HG03457 (cell line): ENCODE results near the gene PPIE.

Experiments
- ATAC-seq: cut with Tn5 transposase; IDR thresholded peaks from one replicate; pipeline ENCODE4 v1.9.1; 2021; ENCODE audit warnings: moderate number of reproducible peaks; ENCODE audit not compliant: unreplicated experiment

Gene PPIE

DNA sequence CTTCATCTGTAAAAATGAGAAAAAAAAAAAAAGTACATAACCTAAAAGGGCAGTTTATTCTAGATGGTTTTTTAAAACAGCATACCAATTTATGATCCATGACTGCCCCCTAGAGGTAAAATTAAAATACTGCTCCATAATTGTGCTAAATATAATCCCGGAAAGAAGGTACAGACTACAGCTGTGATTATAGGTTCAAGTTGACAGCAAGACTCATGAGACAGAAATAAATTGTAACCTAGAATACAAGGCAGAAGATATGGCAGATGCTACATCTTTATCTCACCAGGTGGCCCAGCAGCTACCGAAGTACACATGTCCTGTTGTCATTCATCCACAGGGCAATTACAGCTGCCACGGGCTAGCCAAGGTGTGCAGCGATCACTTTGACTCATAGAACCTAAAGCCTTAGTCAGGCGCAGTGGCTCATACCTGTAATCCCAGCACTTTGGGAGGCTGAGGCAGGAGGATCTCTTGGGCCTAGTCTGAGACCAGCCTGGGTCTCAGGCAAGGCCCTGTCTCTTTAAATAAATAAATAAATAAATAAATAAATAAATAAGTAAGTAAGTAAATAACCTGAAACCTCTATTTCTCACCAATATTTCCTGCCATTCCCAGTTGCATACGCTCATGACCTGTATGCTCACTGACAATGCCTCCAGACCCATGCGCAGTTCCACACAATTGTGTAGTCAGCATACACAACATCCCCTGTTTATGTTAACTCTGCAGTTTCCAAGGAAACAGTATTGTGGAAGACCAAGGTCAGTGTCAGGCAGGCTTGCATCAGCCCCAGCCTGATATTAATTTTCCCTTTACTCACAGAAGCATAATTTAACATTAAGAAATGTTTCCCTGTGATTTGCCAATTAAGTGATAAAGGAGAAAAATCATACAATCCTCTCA lies 18.3 kb upstream of the PPIE start:
- no peak for ATAC-seq

DNA sequence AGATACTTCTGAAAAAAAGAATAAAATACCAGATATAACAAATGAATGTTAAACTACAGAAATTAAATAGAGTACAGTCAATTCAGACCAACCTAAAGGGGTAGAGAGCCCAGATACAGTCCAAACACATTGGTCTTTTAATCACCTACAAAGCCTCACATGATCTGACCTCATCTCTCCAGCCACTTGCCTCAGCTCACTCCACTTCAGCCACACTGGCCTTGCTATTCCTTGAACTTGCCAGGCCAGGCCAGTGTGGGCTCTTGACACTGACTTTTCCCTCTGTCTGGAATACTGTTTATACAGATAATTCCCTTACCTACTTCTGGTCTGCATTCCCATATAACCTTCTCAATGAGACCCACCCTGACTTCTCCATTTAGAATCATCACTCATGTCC lies 17.0 kb upstream of the PPIE start:
- ATAC-seq: no peak

DNA sequence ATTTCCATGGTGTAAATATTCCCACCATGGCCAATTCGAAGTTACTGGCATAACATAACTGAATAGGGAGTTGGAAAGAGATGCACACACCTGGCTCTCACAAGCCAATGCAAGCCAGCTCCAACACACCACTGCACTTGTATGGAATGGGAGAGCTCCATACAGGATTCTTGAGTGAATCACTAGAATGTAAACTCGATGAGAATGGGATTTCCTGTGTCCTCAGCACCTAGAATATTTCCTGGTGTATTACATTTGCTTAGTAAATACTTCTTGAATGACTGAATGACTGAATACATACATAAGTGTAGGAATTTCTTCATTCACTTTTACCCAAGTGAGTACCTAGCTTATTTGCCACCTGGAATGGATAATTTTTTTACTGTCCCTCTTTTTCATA lies 16.2 kb upstream of the PPIE start:
- no peak for ATAC-seq

DNA sequence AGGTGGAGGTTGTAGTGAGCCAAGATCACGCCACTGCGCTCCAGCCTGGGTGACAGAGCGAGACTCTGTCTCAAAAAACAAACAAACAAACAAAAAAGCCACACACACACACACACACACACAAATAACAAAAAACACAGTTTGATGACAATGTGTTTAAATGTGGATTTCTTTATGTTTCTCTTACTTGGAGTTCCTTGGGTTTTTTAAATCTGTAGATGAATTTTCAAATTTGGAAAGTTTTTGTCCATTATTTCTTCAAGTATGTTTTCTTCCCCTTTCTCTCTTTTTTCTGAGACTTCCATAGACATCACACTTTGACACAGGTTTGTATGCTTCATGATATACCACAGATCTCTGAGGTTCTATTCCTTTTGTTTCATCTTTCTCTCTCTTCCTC lies 12.1 kb upstream of the PPIE start:
- no peak for ATAC-seq

DNA sequence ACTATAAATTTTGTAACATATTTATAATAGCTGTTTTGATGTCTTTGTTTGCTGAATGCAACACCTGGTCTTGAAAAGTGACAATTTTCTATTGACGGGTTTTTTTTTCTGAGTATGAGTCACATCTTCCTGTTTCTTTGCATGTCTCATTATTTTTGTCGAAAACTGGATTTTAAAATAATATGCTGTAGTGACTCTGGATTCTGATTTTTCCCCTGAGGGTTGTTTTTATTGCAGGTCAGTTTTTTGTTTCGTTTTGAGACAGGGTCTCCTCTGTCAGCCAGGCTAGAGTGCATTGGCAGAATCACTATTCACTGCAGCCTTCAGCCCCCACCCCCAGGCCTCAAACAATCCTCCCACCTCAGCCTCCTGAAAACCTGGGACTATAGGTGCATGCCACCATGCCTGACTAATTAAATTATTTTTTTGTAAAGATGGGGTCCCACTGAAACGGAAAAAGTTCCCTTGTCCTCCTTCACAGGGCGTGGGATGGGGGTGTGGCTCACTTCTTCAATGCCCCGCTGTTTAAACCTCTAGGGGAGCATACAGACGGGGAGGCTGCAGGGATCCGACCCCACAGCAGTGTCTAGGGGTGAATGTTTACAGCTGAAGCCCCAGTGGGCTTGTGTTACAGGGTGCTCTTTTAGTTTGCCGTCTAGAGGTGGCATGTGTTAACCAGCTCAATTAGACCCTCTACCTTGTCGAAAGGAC lies 11.3 kb upstream of the PPIE start:
- no peak for ATAC-seq

DNA sequence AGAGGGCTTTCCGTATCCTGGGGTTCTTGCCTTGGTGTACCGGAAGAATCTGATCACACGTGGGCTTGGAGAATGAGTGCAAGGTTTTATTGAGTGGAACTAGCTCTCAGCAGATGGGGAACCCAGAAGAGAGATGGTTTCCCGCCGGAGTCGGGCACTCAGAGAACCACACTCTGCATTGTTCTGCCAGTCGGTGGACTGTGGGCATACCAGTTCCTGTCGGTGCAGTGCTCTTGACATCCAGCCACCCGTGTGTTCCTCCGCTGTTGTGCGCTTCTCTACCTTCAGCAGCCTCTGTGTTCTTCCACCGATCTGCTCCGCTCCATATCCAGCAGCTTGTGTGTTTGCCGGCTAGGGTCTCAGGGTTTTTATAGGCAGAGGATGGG lies 10.8 kb upstream of the PPIE start:
- ATAC-seq: no peak

DNA sequence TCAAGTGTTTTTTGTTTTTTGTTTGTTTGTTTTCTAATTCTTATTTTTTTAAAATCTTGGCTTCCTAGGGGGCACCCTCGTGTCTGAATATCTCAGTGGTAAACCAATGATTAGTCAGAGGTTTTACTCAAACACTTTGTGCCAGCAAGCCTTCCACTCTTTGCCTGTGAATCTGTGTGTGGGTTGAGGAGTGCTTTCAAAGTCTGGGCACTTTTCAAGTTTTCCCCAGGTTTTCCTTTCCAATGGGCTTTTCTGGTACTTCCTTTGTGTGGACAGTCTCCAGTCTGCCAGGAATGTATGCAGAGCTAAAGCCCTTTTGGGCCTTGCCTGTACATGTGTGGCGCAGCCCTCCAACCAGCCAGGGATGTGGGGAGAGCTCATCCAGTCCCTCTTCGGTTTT lies 9.7 kb upstream of the PPIE start:
- no peak for ATAC-seq

DNA sequence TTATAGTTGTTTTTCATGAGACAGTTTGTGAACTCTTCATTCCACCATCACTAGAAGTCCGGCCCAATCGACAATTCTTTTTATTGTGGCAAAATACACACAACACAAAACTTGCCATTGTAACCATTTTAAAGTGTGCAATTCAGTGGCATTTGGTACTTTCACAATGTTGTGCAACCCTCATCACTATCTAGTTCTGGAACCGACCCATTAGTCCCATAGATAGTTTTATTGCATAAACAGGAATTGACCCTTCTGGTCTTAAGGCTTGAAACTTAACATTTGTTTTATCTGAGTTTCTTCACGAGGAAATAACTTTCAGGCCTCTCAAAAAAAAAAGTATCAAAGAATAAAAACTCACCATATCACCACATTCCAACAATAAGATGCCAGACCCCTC lies 8.8 kb upstream of the PPIE start:
- ATAC-seq: no peak

DNA sequence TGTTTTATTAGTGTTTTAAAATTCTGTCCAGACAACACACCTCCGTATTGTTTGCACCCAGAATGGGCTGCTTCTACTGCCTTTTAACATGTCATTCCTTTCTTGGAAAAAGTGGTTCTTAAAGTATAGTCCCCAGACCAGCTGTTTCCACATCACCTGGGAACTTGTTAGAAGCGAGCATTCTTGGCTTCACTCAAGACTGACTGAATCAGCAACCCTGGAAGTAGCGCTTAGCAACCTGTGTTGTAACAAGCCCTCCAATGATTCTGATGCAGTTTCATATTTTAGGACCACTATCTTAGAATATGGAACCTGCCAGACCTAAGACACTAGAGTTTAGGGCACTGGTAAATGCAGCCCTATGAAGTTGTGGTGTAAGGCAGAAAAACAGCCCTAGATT lies 6.0 kb upstream of the PPIE start:
- no peak for ATAC-seq

DNA sequence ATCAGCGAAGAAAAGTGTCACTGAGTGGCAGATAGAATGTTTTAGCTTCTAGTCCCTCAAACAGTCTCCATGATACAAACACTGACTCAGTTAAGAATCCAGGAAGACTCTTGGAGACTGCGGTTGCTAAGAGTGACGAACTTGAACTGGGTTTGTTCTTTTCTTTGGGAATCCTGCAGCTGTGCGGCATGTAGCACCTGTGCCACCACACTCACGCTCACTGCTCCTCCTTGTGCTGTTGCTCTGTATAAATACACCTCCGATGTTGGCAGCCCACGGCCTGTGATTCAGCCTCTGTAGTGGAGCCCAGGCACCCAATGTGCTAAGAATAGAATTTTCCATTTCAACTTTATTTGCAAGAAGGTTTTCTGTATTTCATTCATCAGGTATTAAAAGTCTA lies 5.5 kb upstream of the PPIE start:
- no peak for ATAC-seq

DNA sequence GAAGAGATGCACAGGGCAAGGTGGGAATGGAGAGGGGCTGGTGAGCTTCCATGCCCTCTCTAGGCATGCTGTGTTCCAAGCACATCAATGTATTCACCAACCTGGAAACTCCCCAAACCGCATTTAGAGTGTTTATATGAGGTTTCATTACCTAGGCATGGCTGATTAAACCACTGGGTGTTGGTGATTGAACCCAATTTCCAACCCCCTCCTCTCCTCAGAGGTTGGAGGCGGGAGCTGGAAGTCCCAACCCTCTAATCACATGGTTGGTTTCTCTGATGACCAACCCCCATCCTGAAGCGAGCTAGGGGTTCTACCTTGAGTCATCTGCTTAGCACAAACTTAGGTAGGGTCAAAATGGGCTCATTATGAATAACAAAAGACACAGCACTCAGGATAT lies 3.0 kb upstream of the PPIE start:
- ATAC-seq: no peak

DNA sequence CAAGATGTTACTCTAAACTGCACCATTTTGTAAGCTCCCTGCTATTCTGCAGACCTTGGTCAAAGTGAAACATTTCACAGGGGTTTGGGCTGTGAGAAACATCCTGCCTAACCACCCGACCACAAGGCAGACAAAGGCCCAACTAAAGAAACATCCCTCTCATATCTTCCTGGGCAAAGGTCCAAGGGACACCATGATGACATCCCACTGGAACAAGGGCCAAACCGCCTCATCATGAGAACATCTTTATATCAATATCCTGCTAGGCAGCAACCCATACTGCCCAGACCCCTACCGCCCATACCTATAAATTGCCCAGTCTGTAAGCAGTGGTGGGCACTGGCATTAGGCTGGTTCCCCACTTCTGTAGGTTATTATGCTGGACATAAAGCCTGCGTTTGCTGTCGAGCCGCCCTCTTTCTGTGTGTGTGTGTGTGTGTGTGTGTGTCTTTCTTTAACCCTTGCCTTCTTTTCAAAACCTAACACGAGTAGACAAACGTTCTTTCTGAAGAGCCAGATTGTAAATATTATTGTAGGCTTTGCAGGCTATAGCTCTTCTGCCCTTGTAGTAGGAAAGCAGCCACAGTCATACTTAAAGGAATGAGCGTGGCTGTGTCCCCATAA lies 1.0 kb upstream of the PPIE start:
- ATAC-seq: no peak

DNA sequence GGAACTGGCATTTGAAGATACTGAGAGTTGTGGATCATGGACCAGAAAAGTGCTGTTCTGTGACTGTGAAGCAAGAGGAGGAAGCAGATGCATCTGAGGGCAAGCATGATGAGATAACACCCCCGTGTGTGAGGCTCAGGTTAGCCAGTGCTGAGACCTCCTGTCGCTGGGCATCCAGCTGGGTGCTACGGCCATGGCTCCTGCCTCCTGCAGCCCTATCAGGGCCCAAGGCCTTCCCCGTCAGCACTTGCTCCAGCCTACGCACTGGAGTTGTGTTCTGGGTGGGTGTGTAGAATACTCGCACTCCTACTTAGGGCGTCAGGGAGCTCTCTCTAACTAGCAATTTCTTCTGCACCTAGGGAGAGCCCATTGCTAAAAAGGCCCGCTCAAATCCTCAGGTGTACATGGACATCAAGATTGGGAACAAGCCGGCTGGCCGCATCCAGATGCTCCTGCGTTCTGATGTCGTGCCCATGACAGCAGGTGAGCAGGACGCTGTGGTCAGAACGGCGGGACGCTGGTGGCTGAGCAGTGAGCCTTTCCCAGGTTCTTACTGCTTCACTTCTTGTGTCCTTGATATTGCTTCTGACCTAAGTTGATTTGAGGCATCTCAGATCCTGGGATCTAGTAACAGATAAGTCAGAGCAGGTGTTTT lies 6.5 kb downstream of the PPIE start:
- no peak for ATAC-seq

DNA sequence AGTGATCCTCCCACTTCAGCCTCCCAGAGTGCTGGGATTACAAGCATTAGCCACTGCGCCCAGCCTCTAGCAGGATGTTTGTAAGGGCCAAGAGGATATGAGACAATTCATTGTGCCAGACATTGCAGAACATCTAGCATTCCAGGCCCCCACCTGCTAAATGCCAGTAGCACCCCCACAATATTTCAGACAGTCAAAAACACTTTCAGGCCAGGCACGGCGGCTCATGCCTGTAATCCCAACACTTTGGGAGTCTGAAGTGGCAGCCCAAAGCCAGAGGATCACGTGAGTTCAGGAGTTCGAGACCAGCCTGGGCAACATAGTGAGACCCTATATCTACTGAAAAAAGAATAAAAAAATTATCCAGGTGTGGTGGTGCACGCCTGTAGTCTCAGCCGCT lies 12.9 kb downstream of the PPIE start:
- no peak for ATAC-seq

DNA sequence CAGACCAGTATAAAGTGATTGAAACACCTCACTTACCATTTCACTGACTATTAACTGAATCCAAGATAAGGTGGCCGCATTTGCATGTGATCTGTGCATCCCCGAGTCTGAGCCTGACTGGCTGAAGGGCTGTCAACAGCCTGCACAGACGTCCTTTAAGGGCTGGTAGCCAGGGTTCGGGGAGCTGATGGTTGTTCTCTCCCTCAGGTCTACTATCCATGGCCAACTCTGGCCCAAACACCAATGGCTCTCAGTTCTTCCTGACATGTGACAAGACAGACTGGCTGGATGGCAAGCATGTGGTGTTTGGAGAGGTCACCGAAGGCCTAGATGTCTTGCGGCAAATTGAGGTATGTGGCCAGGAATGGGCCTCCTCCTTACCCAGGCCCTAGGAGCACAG lies 14.0 kb downstream of the PPIE start:
- ATAC-seq: no peak

DNA sequence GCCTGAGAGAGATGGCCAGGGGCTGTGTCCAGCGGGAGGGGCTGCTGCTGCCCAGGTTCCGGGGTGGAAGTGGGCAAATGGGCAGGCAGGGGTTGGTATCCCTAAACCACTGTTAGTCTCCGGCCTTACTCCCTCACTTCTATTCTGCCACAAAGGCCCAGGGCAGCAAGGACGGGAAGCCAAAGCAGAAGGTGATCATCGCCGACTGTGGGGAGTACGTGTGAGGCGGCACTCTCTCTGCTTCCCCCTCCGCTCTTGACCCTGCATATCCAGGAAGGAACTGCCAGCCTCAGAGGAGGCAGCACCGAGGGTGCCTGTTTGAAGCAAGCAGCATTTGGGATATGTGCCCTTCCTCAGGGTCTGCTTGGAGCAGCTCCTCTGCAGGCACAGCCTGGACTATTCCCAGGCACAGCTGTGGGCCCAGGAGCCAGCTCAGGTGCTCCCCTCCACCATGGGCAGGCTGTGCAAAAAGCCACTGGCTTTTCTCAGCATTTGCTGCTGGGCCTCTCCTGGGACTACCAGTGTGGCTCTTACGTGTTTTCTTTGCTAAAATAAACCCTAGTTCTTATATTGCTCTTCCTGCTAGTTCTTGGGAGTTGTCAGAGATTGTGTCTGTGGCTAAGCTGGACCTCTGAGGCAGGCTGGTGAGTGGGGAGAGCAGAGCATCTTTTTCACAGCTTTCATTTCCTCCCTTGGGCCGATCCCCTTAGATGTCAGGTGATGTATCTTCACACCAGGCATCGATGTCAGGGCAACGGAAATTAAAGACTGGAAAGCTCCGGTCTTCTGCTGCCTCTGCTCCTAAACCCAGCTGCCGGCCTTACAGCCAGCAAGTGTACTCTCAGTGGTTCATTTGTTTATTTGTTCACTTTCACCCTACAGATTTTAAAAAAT lies 14.7 kb downstream of the PPIE start:
- ATAC-seq: no peak

DNA sequence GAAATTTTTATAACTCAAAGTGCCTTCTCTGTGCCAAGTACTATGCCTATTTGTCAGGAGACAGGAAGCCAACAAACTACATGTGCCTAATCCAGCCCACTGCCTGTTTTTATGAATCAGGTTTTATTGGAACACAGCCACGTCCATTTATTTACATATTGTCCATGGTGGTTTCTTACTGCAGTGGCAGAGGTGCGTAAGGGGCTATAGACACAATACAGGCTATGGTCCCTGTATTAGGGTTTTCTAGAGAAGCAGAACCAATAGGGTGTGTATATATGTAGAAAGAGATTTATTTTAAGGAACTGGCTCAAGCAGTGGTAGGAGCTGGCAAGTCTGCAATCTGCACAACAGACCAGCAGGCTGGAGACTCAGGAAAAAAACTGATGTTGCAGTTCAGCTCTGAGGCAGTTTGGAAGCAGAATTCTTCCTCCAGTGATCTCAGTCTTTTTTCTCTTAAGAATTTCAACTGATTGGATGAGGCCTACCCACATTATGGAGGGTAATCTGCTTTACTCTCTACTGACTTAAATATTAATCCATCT lies 15.4 kb downstream of the PPIE start:
- ATAC-seq: no peak

DNA sequence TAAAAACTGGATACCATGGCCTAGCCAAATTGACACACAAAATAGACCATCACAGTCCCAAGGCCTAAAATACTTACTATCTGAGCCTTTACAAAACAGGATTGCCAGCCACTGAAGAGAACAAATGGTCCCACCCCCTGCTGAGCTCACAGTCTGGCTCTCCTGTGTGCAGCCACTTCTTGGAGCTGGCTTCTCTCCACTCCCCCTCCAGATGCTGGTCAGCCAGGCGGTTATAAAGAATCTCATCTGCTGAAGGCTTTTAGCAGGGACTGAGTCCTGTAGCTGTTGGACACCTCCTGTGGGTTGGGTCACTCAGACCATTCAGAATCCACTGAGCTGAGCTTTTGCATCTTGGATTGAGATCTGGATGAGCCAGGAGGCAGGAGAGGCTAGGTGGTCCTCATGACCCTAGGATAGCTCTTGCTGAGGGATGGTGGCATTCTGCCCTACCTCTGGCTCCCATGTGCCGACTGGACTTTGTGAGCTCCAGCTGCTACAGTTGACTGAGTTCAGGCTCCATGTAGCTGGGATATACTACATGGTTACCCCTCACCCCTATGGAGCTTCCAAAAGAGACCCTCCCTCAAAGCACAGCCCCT lies 16.3 kb downstream of the PPIE start:
- no peak for ATAC-seq

DNA sequence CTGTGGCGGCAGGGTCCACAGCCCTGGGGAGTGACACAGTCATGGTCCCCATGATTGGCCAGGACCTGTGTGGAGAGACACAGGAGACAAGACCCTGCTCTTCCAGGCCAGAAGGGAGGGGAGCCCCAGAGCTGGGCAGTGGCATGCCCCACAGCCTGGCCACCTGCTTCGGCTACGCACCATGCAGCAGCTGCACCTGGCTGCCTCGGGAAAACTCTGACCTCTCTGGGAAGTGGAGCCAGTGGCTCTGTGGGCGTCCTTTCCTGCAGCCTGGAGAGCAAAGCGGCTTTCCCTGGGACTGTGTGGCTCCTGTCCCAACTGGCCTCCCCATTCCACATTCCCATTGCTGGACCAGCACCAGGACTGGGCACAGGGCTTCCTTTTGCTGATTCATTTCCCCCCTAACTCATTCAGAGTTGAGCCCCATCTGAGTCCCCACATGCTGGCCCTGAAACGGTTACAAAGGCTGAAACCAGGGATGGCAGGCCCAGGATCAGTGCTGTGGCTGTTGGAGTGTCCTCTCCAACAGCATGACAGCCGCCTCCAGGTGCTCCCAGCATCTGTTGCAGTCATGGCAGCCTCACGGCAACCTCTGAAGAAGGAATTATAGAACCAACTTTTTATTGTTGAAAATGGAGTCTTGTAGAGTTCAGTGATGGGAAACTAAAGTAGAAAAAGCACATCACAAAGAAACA lies 17.4 kb downstream of the PPIE start:
- ATAC-seq: no peak
